Activated naive CD4-positive, alpha-beta T cell treated with anti-CD3 and anti-CD28 coated beads, Interleukin-2, amount 50 U/mL, for 16 hours (primary cell): ENCODE measurements around the gene IAPP.
"Not testable (repeated sequence)": the region's sequence is repeated elsewhere in the genome, so short reads cannot be mapped to it uniquely, and the experiment has no call there.

Experiments
- DNase-seq: peaks from one replicate; pipeline ENCODE4 v3.0.0-alpha.2; 2020

Gene IAPP

DNA sequence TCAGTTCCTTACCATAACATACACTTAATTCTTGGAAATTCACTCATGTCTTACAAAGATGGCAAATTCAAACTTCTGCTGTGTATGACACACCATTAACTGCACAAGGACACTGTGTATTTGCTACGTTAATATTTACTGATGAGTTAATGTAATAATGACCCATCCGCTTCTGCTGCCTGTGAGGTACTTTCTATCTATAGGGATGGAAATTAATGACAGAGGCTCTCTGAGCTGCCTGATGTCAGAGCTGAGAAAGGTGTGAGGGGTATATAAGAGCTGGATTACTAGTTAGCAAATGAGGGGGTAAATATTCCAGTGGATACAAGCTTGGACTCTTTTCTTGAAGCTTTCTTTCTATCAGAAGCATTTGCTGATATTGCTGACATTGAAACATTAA lies at the start of gene IAPP:
Gene IAPP, plus strand, starts transcription at position 301 of the 400 bp plus-strand sequence. CDS start 450 bp downstream, outside the sequence.
- no peak for DNase-seq

DNA sequence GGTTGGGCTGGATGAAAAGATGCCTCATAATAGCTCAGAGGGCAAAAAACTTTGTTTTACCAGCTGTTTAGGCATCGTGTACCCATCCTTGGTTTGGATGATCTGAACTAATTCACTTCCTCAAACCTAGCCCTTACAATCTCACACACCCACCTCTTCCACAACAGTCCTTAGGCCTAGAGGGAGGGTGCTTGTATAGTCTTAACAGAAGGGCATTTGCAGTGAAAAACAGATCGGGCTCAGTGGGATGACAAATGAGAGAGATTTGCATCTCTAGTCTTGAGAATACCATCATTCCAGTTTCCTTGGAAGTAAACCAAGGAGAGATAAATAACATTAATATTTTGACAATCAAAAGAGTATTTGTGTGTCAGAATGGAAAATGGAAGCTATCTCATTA lies 49.0 kb upstream of the IAPP start:
- no peak for DNase-seq

DNA sequence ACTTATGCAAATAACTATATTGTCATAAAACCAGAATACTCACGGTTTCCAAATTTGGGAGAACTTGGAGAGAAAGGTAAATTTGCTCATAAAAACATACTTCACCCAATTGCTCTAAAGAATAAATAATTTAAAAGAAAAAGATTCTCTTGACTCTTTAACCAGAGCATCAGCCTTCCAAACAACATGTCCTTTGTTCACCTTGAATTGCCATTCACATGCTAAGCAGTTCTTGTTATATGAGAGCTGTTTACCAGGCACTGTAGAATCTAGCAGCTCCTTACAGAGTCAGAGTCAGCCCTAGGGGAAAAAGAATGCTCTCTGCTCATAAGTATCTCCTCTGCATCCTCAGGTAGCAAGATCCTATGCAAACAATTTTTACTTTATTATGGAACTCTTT lies 48.2 kb upstream of the IAPP start:
- no peak for DNase-seq

DNA sequence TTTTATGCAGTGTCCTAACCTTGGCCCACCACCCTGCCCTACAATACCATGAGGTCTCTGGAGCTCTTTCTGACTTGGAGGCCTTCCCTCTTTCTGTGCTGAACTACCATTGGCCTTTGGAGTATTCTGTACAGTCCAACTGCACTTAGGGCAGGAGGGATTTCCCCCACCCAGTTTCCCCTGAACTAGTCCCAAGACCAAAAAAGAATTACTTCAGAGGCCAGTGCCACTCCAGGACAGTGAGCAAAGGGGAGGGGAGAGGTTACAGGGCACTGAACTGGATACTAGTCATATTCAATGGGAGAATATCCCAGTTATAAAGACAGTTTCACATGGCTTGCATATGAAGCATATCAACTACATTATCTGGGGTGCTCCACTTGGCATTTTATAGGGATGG lies 44.1 kb upstream of the IAPP start:
- DNase-seq, result no peak

DNA sequence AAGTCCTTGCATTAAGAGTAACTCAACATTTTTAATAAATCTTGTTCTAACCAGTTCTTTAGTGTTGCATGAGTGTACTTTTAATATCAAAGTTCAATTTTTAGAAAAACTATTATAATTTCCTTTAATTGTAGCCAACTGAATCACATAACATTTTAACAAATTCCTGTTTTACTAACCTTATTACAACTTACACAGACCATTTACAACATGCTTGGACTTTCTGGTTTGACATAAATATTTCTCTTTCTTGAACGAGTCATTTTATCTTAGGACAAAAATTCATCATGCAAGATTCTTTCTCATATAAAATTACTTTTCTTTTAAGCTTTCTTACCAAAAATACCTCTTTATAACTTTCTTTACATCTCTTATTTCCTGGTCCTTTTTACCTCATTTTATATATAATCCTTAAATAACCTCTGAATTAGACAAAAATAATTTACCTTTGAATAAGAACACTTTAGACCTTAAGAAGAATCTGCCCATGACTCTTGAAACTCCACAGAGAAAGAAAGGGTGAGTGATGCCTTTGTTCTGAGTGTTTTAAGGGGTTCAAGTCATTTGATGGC lies 41.9 kb upstream of the IAPP start:
- DNase-seq, result no peak

DNA sequence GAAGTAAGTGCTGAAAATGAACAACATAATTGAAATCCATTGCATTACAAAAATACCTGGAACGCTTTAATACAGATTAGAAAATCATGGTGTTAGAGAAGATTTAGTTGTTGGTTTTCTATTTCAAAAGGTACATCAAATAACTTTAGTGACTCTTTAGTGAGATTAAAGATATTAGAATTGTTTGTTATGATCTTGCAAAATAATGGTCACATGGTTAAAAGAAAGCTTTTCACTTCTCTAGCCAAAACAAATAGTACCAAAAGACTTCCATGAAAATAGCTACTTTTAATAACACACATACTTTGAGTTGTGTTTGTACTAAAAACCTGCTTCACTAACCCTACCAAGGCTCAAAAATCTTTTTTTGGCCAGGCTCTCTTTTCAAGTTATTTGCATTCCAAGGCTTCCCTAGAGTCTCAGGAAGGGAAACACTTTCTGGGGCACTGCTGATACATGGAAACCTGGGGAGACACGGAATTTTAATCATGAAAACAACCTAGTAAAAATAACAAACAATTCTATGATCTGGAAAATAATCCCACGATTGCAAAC lies 37.9 kb upstream of the IAPP start, which contains the start of gene SLCO1A2:
Gene SLCO1A2, minus strand, starts transcription at position 147 of the 555 bp plus-strand sequence. CDS start 270 bp downstream, outside the sequence.
- DNase-seq, result no peak

DNA sequence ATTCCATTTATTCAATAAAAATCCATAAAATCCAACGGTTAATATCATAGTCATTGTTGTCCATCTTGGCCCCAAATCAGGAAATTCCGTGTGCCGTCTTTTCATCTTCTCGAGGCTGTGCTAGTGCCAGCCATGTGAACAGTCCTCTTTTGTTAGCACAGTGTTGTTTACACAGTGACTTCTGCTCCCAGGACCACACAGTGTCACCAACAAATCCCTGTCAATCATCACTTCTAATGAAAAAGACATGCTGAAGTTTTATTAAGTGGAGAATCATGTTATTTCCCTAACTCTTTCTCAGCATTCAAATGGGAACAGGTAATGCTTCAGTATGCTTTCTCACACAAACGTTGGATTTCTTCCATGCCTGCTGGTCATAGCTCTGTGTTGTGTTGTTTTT lies 36.0 kb upstream of the IAPP start:
- no peak for DNase-seq

DNA sequence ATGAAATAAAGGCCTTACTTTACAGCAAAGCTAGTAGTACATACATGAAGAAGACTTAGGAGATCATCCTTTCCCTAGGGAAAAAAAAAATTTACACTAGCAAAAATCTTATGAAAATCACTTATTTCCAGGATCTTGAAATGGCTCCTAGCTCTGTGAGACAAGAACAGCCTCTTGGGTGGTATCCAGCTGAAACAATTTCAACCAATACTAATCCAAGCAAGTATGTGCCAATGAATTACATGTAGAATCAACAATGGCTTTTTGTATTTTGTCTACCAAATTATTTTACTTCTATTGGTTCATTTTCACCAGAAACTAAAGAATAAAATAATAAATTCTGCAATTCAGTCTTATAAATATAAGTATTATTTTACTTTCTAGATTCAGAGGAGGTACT lies 35.2 kb upstream of the IAPP start:
- no peak for DNase-seq

DNA sequence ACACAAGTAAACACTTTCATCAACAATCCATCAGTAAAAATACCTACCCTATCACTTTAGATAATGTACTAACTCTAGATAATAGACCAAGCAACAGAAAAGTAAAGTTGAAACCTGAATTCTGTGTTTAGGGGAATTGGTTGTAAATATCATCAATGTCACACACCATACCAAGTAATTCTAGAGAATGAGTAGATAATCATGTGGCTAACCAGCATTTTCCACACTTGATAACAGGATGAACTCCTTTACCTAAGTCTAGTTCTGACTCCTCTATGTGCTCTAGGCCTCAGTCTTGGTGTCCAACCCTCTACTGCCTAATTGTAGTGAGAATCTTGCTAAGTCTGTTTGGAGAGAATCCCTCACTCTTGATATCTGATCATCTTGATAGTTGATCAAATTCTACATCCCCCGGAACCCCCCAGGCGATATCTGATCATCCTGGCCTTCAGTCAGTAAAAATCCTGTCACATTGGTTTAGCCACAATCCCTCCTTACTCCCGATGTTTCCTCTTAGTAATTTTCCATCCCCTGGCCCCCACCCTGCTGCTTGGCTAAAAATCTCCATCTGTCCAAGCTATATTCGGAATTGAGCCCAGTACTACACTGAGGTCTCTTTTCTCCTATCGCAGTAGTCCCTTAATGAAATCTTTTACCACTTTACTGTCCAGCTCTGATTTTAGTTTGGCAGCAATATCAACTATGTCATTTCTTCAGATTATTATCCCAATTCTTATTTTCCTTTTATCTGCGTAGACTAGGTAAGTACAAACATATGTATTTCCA lies 34.5 kb upstream of the IAPP start:
- no peak for DNase-seq

DNA sequence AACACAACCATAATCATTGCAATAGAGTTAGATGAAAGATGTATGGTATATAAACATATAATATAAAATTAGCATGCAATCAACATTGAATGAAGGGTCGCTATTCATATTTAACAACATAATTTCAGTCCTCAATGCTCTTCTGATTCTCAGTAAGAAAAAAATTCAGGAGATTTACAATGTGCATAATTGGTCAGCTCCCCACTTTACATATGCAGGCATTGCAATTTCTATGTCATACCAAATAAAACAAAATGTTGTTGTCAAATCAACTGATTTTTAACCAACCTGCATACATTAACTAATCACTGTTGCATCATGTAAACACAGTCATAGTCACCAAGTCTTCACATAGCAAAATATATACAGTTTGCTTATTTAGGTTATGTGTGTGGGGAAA lies 32.8 kb upstream of the IAPP start:
- no peak for DNase-seq

DNA sequence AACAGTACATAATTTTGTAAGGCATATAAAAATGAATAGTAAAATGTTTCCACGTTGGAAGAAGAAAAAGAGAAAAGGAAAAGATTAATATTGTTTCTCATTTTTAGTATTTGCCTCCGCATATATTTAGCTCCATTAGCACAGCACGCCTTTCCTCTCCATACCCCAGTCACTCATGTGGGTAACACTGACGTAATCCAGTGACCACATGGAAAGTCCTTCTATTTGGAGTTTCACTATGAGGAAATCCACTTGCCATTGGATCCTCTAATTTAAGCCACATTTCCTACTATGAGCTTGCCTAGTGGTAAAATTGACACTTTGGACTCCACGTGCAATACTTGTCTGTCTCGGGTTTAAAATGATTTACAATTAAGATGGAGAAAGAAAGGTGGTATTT lies 32.3 kb upstream of the IAPP start:
- DNase-seq, result no peak

DNA sequence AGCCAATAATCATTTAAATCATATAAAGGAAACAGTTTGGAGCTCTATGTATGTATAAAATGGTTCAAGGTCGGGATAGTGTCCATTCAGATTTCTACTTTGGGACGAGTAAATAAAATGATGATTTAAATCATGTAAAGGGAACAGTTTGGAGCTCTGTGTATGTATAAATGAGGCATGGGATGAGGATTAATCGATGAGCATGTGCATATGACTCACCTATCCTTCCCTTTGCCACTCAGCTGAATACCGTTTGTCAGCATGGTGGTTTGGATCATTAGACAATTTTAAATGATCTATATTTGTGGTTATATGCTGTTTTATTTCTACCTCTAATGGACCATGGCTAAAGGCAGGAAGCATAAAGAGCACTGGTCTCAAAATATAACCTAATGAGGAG lies 30.9 kb upstream of the IAPP start:
- no peak for DNase-seq

DNA sequence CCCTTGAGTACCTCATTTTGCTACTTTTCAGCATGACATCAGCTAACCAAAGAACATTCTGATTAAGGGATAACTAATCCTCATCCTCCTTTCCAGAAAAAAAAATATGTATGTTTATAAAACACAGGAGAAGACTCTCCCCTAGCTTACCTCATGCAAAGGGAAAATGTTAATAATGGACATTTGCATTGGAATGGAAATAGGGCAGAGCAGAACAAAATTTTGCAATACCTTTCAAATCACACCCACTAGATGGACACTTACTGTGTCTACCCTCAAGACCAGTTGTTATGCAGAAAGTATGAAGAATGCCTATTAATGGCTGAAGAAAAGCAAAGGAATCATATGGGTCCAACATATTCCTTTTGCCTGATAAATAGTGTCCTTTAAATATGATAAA lies 29.1 kb upstream of the IAPP start:
- no peak for DNase-seq

DNA sequence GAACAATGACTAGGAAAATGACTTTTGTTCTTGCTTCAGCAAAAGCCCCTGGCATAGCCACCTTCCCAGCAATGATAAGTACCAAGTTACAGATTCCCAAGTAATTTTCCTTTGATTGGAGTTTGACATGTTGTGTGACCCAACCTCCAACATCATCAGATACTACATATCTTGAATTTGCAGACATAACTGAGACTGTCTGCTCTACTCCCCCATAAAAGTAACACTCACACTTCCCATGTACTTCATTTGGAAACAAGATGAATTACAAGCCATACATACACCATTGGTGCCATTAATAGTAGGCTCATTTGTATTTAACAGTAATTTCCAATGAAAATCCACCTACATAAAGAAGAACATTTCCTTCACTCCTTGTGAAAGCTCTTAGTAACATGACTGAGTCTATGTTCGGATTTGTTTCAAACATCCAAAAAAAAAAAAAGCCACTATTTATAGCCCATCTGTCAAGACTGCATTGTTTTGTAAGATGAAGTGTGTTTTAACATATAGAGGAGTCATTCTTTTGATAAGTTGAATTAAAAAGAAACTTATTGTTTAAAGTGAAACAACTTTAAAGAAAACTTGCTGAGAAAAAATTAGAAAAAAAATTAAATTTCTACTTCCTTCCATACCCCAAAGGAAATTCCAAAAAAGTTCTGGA lies 26.0 kb upstream of the IAPP start:
- DNase-seq, result no peak

DNA sequence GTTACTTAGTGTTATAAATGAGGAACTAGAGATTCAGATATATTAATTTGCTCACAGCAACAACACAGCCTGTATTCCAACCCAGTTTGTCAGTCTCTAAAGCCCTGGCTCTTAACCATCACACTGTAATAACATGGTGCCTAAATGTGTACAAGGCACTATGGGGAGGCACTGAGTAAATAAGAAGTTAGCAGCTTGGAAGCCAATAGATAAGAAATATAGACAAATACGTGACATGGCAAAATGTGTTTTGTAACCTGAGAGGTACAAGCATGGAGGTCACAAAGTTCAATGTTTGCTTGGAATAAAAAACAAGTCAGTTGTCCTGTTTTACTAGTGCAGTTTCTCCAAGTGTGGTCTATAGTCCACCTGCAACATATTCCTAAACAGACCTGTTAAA lies 21.7 kb upstream of the IAPP start:
- DNase-seq, result no peak

DNA sequence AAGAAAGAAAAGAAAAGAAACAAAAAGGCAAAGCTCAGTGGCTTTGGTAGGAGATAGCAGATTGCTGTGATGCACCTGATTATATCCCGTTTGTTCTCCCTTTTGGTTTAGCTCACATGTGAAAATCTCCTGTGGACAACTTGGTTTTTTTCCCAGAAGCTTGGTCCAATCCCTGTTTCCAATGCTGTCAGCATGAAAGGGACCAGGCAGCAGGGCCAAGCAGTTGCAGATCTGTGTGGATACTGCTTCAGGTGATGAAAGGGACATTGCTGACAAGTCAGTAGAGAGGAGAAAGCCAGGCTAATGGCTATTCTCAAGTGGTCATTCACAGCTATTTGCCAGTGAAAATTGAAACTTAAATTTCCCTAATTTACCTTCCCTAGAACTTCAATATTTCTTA lies 19.2 kb upstream of the IAPP start:
- DNase-seq, result no peak

DNA sequence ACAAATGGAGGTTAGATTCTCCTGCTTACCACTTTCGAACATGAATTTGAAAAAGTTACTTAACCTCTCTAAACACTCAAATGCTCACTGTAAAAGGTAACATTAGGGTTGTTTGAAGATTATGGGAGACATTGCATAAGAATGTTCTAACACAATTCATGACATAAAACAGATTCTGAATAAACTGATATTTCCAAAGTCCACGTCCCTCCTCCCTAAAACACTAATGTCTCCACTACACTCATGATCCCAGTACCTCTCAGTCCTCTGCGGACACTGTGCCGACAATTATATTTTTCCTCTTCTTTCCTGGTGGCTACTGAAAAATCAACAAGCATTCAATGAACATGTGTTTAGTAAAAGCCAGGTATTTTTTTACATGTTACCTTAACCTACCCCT lies 18.8 kb upstream of the IAPP start:
- no peak for DNase-seq

DNA sequence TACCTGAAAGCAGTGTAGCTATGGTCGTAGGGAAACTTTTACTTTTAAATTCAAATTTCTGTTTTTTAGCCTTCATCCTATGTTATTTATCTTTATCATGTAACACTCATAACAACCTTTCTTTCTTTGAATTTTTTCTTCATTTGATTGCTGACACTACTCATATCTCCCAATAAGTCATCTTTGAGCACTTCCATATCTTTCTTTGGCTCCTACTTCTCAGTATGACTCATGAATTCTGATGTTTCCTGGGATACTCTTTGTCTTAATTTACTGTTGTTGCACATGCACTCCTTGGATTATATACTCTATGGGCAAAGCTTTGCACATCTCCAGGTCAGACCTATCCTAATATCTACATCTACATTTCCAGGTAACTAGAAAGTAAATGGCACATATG lies 18.1 kb upstream of the IAPP start:
- no peak for DNase-seq

DNA sequence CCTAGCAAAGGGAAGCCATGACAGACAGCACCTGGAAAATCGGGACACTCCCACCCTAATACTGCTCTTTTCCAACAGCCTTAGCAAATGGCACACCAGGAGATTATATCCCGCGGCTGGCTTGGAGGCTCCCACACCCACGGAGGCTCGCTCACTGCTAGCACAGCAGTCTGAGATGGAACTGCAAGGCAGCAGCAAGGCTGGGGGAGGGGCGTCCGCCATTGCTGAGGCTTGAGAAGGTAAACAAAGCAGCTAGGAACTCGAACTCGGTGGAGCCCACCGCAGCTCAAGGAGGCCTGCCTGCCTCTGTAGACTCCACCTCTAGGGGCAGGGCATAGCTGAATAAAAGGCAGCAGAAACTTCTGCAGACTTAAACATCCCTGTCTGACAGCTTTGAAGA lies 12.1 kb upstream of the IAPP start:
- DNase-seq, result not testable (repeated sequence)

DNA sequence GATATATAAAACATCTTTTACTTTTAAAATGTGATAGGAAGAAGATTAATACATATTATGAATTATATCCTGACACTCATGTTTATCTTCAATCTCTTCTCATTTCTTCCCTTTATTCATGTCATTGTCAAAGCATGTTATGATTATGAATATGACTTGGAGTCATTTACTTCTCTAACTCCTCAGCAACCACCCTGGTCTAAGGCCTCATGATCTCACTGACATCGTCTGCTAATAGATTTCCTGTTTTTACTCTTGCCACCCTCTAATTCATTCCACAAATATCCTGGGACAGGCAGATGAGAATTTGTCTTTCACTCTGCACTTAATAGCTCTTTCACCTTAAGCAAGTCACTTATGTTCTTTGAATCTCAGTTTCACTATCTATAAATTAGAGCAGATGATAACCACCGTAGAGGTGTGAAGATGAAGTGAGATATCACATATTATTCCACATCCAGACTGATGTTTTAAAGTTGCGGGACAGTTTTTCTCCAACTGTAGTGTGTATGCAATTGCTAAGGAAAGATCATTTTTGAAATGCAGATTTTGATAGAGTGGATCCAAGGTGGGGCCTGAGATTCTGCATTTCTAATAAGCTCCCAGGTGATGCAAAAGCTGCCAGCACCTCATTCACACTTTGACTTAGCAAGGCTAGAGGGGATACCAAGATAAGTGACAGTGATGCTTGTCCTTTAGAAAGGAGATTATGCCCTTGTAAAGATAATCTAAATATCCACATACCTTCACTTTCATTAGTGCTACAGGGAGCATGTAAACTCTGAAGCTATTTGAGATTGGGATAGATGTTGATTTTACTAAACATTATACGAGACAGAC lies 3.3 kb upstream of the IAPP start:
- no peak for DNase-seq

DNA sequence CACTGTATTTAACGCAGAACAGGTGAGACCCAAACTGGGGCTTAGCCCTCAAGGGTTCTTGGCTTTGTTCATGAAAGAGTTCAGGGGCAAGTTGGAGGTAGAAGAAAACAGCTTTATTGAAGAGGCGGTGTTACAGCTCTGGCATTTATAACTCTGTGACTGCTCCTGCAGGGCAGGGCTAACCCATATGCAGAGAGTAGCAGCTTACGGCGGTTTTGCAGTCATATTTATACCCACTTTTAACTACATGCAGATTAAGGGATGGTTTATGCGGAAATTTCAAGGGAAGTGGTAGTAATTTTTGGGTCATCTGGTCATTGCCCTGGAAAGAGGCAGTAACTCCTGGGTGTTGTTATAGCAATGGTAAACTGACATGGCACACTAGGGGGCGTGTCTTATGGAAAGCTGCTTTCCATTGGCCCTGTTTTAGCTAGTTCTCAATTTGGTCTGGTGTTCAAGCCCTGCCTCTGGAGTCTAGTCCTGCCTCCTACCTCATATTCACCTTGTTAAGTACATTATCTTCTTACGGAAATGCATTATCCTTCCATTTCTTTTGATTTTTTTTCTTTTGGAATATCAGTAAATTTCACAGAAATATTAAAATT lies 1.8 kb upstream of the IAPP start:
- no peak for DNase-seq

DNA sequence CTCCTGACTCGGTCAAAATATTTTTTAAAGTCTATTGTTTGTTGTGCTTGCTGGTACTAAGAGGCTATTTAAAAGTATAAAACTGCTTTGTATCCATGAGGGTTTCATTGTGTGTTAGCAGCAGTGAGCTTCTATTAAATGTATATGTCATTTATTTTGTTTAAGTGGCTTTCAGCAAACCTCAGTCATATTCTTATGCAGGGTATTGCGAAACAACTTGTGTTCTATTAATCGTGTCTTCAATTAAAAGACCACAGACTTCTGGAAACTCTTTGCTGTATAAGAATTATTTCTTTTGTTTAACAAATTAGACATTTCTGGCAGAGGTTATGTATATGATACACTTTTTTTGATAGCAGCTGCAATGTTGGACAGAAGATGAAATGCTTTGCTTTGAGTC lies 6.5 kb downstream of the IAPP start:
- DNase-seq, result no peak

DNA sequence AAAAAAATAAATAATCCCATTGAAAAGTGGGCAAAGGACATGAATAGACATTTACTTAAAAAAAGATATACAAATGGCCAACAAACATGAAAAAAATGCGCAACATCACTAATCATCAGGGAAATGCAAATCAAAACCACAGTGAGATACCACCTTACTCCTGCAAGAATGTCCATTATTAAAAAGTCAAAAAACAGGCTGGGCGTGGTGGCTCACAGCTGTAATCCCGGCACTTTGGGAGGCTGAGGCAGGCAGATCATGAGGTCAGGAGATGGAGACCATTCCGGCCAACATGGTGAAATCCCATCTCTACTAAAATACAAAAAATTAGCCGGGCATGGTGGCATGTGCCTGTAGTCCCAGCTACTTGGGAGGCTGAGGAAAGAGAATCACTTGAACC lies 8.6 kb downstream of the IAPP start:
- DNase-seq, result not testable (repeated sequence)
